CD8-positive, alpha-beta memory T cell (primary cell): ENCODE data around the gene PARP3. TPM values are rescaled to one million over a fixed set of nuclear protein-coding genes. Genes with fewer than 3 reads are reported as not detected.
"Not testable (repeated sequence)": the region's sequence is repeated elsewhere in the genome, so short reads cannot be mapped to it uniquely, and the experiment has no call there.

ENCODE experiments used
- CTCF ChIA-PET: fragments of 350-600 bp; sonication (Branson Sonifier 250); formaldehyde crosslinking; loops from one replicate; lab custom pipeline; 2021; ENCODE audit warnings: antibody characterized with exemption; lab: Charles Lee
- POLR2A ChIA-PET: fragments of 350-600 bp; sonication (Branson Sonifier 250); formaldehyde crosslinking; loops from one replicate; lab custom pipeline; 2021; ENCODE audit warnings: antibody characterized with exemption; lab: Charles Lee
- DNase-seq, 5 donors: peaks; one replicate each; pipeline versions ENCODE4 v3.0.0 to v3.0.0-alpha.2; 2020 to 2022; ENCODE audit warnings: mixed read lengths in 1 of 5
- H3K27ac ChIP-seq: one replicate; pipeline ENCODE4 v1.7.0; 2013; ENCODE audit warnings: low read depth, mild to moderate bottlenecking, low read length, moderate library complexity
- H3K27me3 ChIP-seq: 2 replicates; pipeline ENCODE4 v1.7.0; 2013; ENCODE audit warnings: low read length, mild to moderate bottlenecking; ENCODE audit not compliant: insufficient read depth, poor library complexity, severe bottlenecking
- H3K36me3 ChIP-seq: 2 replicates; pipeline ENCODE4 v1.7.0; 2013; ENCODE audit warnings: mild to moderate bottlenecking, low read length, moderate library complexity; ENCODE audit not compliant: insufficient read depth
- H3K4me1 ChIP-seq: 2 replicates; pipeline ENCODE4 v1.7.0; 2013; ENCODE audit warnings: mild to moderate bottlenecking, low read length, moderate library complexity; ENCODE audit not compliant: insufficient read depth
- H3K4me3 ChIP-seq: 2 replicates; pipeline ENCODE4 v1.7.0; 2013; ENCODE audit warnings: mild to moderate bottlenecking, low read length
- H3K9me3 ChIP-seq: 2 replicates; pipeline ENCODE4 v1.7.0; 2013; ENCODE audit warnings: mild to moderate bottlenecking, low read length
- H3K27ac Mint-ChIP-seq, 8 donors: one replicate each; pipeline ENCODE4 v1.8.0; 2020 to 2021; ENCODE audit warnings: mixed read lengths in 8 of 8, mild to moderate bottlenecking in 6 of 8, inconsistent platforms in 3 of 8, moderate library complexity in 3 of 8
- H3K27me3 Mint-ChIP-seq, 2 donors: one replicate each; pipeline ENCODE4 v1.8.0; 2020 to 2021; ENCODE audit warnings: mixed read lengths in 2 of 2, mild to moderate bottlenecking in 1 of 2, moderate library complexity in 1 of 2
- H3K36me3 Mint-ChIP-seq, 3 donors: one replicate each; pipeline ENCODE4 v1.8.0; 2020 to 2021; ENCODE audit warnings: mixed read lengths in 3 of 3, inconsistent platforms in 1 of 3, mild to moderate bottlenecking in 1 of 3
- H3K4me1 Mint-ChIP-seq, 3 donors: one replicate each; pipeline ENCODE4 v1.8.0; 2020 to 2021; ENCODE audit warnings: mixed read lengths in 3 of 3, inconsistent platforms in 1 of 3, mild to moderate bottlenecking in 1 of 3
- H3K4me3 Mint-ChIP-seq, 7 donors: one replicate each; pipeline ENCODE4 v1.8.0; 2020 to 2021; ENCODE audit warnings: mixed read lengths in 7 of 7, mild to moderate bottlenecking in 6 of 7, moderate library complexity in 4 of 7, inconsistent platforms in 2 of 7
- H3K9me3 Mint-ChIP-seq, 5 donors: one replicate each; pipeline ENCODE4 v1.8.0; 2020 to 2022; ENCODE audit warnings: mixed read lengths in 5 of 5, mild to moderate bottlenecking in 3 of 5, moderate library complexity in 2 of 5, inconsistent platforms in 1 of 5
- polyA plus RNA-seq: library from polyadenylated mRNA; unstranded; fragments of 300-500 nt; fragmentation: Illumina TruSeq; gene quantifications from one replicate; pipeline ENCODE4 v1.2.3, GENCODE V29; 2021
- total RNA-seq, 2 experiments: library from RNA; stranded (reverse); gene quantifications; one replicate each; pipeline ENCODE4 v1.2.3, GENCODE V29; 2021

The PARP3 gene
- total RNA-seq (10 to 100 TPM in 1 of 2 experiments, 1 to 10 TPM in 1; 9.5 to 11.5 TPM), polyA plus RNA-seq (5.9 TPM)

DNA sequence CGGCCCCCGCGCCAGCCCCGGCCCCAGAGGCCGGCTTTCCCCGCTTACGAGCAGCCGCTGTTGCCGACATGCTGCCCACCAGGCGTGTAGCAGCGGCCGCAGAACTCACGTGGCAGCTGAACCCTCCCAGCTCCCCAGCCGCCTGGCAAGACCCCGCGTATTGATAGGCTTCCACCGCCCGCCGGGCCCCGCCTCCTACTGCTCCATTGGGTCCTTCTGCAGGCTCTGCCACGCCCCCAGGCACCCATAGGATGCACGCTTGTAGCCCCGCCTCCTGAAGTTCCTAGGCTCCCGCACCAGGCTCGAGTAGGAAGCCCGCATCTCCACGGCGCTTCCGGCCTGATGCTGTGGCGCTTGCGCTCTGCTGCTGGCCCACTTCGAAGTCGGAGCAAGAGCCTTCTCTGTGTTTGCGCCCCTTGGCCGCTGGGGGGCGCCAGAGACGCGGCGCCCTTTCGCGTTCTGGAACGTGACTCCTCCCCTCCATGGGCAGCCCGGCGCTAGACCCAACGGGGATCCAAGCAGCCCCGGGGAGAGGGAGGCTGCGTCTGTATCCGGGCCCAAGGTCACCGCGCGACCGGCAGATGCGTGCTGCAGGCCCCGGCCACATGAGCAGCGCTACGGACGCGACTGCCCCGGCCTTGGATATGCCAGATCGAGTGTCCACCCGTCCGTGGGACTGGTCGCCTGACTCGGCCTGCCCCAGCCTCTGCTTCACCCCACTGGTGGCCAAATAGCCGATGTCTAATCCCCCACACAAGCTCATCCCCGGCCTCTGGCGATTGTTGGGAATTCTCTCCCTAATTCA is at the start of gene PARP3, which contains the start of gene RRP9:
PARP3 (plus strand) TSS at position 566 of the 805 bp plus-strand sequence. CDS start 993 bp downstream, outside the sequence.
RRP9 (minus strand) TSS at position 107 of the 805 bp plus-strand sequence; CDS start at position 70, 37 bp downstream.
- H3K4me3 Mint-ChIP-seq = peak within 1 kb of the TSS; percentile 86 to 95 (median 92)
- peaks cover 23 to 50% (median 34%) of the 10 kb centered on the region in 3 donors for H3K4me1 Mint-ChIP-seq
- peak within 1 kb of the TSS; percentile 74 to 97 (median 91) for H3K27ac Mint-ChIP-seq
- no peaks in the 10 kb centered on the region for H3K9me3 Mint-ChIP-seq
- Histone ChIP-seq H3K36me3 (peaks cover 14% of the 10 kb centered on the region), H3K4me3 (peak within 1 kb of the TSS; percentile 96), H3K9me3 (no peaks in the 10 kb centered on the region), H3K4me1 (peaks cover 30% of the 10 kb centered on the region), H3K27me3 (no peaks in the 10 kb centered on the region), H3K27ac (peak within 1 kb of the TSS; percentile 79)
- H3K27me3 Mint-ChIP-seq = no peaks in the 10 kb centered on the region
- peak; percentile 99 to 100 (median 99) for DNase-seq
- POLR2A ChIA-PET = interaction anchor here (0.6 to 1.7 kb wide), 6 partner anchors 26 to 54 kb away, joined by 3 to 7 read pairs (median 6); partner anchors contain the start of genes ABHD14A, ABHD14B, ACY1 and RPL29
- H3K36me3 Mint-ChIP-seq = peaks cover 0 to 31% (median 0%) of the 10 kb centered on the region in 3 donors
- CTCF ChIA-PET = interaction anchor here (0.6 to 6.2 kb wide), 30 partner anchors 8 to 392 kb away, joined by 3 to 65 read pairs (median 4); partner anchors contain the start of genes ABHD14A, ABHD14B, ACY1 and GPR62

DNA sequence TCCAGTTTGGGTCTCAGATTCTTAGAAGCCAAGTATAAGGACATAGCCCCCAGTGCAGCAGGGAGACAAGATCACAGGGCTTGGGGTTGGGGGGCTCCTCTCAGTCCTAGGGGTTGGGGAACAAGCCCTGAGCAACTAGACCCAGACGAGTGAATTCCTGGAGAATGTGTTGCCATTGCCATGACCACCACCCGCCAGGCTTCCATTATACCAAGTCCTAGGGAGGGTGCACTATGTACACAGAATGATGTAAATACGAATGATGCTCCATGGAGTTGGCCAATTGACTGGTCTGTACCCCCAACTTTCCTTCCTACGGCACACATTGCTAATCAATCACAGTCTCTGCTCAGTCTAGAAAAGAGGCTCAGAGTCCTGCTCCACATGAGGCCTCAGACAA is 47.8 kb upstream of the PARP3 start:
- Mint-ChIP-seq H3K9me3 (no peaks in the 10 kb centered on the region), H3K27me3 (peaks cover 12 to 66% of the 10 kb centered on the region in 2 donors), H3K4me1 (peaks cover 6 to 9% (median 6%) of the 10 kb centered on the region in 3 donors), H3K36me3 (no peaks in the 10 kb centered on the region), H3K27ac (peak overlapping the region in 1 of 8 donors; percentile 3), H3K4me3 (no peak overlapping the region)
- no peak overlapping the region for H3K27ac ChIP-seq
- H3K36me3 ChIP-seq = no peaks in the 10 kb centered on the region
- no peak overlapping the region for H3K4me3 ChIP-seq
- no peaks in the 10 kb centered on the region for H3K4me1 ChIP-seq
- no peak for DNase-seq
- ChIA-PET POLR2A (no interaction called here), CTCF (no interaction called here)
- no peaks in the 10 kb centered on the region for H3K9me3 ChIP-seq
- H3K27me3 ChIP-seq = no peaks in the 10 kb centered on the region

DNA sequence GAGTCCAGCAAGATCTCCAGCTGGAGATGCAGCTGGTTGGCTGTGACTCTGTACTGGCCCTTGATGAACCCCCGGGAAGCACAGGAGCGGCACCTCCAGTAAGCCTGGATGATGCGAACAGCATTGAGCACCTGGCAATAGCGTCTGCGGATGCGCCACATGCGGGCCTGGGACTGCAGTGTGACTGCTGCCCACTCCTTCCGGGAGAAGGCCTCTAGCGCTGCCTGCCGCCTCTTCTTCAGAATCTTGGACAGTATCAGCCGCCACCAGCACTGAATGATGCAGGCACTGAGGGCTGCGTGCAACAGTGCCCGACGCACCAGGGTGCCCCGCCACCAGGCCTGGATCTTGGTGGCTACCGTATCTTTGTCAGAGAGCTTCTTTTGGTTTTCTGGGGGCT is 47.2 kb upstream of the PARP3 start:
- DNase-seq = no peak
- Mint-ChIP-seq H3K27me3 (peaks cover 12 to 63% of the 10 kb centered on the region in 2 donors), H3K36me3 (no peaks in the 10 kb centered on the region), H3K9me3 (no peaks in the 10 kb centered on the region), H3K4me3 (no peak overlapping the region), H3K27ac (peak overlapping the region in 1 of 8 donors; percentile 3), H3K4me1 (peaks cover 6 to 9% (median 6%) of the 10 kb centered on the region in 3 donors)
- H3K27me3 ChIP-seq = no peaks in the 10 kb centered on the region
- no peak overlapping the region for H3K27ac ChIP-seq
- H3K36me3 ChIP-seq = no peaks in the 10 kb centered on the region
- no peak overlapping the region for H3K4me3 ChIP-seq
- no peaks in the 10 kb centered on the region for H3K9me3 ChIP-seq
- CTCF ChIA-PET = no interaction called here
- POLR2A ChIA-PET = no interaction called here
- no peaks in the 10 kb centered on the region for H3K4me1 ChIP-seq

DNA sequence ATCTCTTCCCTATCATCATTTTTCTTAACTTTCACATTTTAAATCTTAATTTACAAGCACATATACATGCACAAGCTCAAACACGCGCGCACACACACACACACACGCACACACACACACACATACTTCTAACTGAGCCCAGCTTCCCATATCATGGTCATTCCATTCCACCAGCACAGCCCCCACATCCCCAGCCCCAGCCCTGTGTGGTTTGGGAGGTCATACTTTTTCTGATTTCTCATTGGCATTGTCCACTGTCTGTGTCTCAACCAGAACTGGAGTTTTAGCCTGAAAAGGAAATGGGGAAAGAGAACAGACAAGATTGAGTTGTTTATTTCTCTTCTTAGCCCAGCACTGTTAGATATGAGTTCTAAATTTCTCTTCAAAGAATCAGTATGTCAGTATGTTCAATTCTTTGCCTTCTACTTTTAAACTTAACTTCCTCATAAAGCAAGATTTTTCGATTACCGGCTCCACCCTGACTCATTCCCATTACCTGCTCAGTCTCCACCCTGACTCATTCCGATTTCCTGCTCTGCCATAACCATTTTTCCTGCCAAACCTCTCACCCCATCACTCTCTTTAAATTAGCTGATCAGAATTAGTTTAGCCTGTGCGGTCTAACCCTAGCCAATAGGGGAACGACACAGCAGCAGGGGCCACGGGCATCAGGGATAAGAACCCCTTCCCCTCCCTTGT is 45.4 kb upstream of the PARP3 start:
- no peaks in the 10 kb centered on the region for H3K36me3 Mint-ChIP-seq
- no peak for DNase-seq
- no peak overlapping the region for H3K27ac ChIP-seq
- no peak overlapping the region for H3K27ac Mint-ChIP-seq
- H3K9me3 ChIP-seq = no peaks in the 10 kb centered on the region
- no peak overlapping the region for H3K4me3 ChIP-seq
- no peaks in the 10 kb centered on the region for H3K4me1 ChIP-seq
- no peak overlapping the region for H3K4me3 Mint-ChIP-seq
- H3K27me3 Mint-ChIP-seq = peaks cover 18 to 56% of the 10 kb centered on the region in 2 donors
- no peaks in the 10 kb centered on the region for H3K36me3 ChIP-seq
- no peaks in the 10 kb centered on the region for H3K9me3 Mint-ChIP-seq
- CTCF ChIA-PET = no interaction called here
- peaks cover 1 to 3% (median 2%) of the 10 kb centered on the region in 3 donors for H3K4me1 Mint-ChIP-seq
- POLR2A ChIA-PET = no interaction called here
- no peaks in the 10 kb centered on the region for H3K27me3 ChIP-seq

DNA sequence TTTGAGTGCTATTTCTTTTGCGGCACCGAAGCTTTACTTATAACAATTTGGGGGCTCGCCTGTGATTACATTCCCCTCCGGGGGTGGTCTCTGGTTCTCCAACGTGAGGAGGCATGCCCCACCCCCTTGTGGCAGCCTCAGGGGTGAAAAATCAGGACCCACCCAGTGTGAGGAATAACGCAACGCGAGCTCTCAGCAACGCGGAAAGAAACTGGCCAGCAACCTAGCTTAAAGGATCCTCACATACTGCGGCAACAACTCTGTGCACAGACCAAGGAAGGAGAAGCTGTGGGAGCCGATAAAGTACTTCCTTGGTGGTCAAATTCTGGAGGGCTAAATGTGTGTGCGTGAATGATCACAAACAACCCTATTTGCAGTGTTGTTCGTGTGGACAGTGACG is 44.8 kb upstream of the PARP3 start:
- H3K4me3 Mint-ChIP-seq = no peak overlapping the region

DNA sequence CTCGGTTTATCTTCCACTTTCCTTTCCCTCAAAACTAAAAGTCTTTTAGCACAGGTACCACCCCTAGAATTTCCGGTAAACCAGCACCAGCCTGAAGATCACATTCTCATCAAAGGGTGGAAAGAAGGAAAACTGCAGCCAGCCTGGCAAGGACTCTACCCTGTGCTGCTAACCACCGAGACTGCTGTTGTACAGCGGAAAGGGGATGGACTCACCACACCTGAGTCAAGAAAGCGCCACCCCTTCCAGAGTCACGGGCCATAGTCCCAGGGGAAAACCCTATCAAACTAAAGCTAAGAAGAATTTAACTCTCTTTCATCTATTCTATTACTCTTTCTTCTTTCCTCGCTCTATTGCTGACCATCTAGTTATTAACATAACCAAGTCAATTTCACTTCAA is 42.1 kb upstream of the PARP3 start:
- H3K27ac Mint-ChIP-seq, H3K4me3 ChIP-seq, H3K4me3 Mint-ChIP-seq, H3K9me3 Mint-ChIP-seq, H3K27me3 ChIP-seq, H3K36me3 ChIP-seq, H3K9me3 ChIP-seq, CTCF ChIA-PET, H3K4me1 ChIP-seq, H3K4me1 Mint-ChIP-seq, POLR2A ChIA-PET, DNase-seq, H3K36me3 Mint-ChIP-seq, H3K27ac ChIP-seq: not testable (repeated sequence)
- peaks cover 23 to 66% of the 10 kb centered on the region in 2 donors for H3K27me3 Mint-ChIP-seq

More for the DNA sequence above, 44.8 kb upstream of the PARP3 start:
- Mint-ChIP-seq H3K27ac (no peak overlapping the region), H3K27me3 (peaks cover 18 to 56% of the 10 kb centered on the region in 2 donors), H3K9me3 (no peaks in the 10 kb centered on the region), H3K4me1 (no peaks in the 10 kb centered on the region), H3K36me3 (no peaks in the 10 kb centered on the region)
- no peaks in the 10 kb centered on the region for H3K36me3 ChIP-seq
- no peaks in the 10 kb centered on the region for H3K4me1 ChIP-seq
- no peaks in the 10 kb centered on the region for H3K9me3 ChIP-seq
- H3K4me3 ChIP-seq = no peak overlapping the region
- POLR2A ChIA-PET = no interaction called here
- H3K27ac ChIP-seq = no peak overlapping the region
- no peak for DNase-seq
- CTCF ChIA-PET = no interaction called here
- no peaks in the 10 kb centered on the region for H3K27me3 ChIP-seq

DNA sequence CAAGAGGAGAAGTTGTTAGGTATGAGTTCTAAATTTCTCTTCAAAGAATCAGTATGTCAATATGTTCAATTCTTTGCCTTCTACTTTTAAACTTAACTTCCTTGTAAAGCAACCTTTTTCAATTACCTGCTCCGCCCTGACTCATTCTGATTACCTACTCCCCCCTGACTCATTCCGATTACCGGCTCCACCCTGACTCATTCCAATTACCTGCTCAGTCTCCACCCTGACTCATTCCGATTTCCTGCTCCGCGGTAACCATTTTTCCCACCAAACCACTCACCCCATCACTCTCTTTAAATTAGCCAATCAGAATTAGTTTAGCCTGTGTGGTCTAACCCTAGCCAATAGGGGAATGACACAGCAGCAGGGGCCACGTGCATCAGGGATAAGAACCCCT is 39.8 kb upstream of the PARP3 start:
- DNase-seq, H3K27me3 ChIP-seq, H3K9me3 ChIP-seq, CTCF ChIA-PET, H3K4me1 Mint-ChIP-seq, H3K4me1 ChIP-seq, H3K27ac Mint-ChIP-seq, POLR2A ChIA-PET, H3K36me3 ChIP-seq, H3K4me3 Mint-ChIP-seq, H3K27ac ChIP-seq, H3K4me3 ChIP-seq: not testable (repeated sequence)
- peaks cover 0 to 14% (median 10%) of the 10 kb centered on the region in 5 donors for H3K9me3 Mint-ChIP-seq
- peaks cover 0 to 27% (median 2%) of the 10 kb centered on the region in 3 donors for H3K36me3 Mint-ChIP-seq
- H3K27me3 Mint-ChIP-seq = peaks cover 31 to 67% of the 10 kb centered on the region in 2 donors
